ENCODE measurements around the gene ZNF18.
"Not testable (repeated sequence)": the region's sequence is repeated elsewhere in the genome, so short reads cannot be mapped to it uniquely, and the experiment has no call there.

The ZNF18 gene

DNA sequence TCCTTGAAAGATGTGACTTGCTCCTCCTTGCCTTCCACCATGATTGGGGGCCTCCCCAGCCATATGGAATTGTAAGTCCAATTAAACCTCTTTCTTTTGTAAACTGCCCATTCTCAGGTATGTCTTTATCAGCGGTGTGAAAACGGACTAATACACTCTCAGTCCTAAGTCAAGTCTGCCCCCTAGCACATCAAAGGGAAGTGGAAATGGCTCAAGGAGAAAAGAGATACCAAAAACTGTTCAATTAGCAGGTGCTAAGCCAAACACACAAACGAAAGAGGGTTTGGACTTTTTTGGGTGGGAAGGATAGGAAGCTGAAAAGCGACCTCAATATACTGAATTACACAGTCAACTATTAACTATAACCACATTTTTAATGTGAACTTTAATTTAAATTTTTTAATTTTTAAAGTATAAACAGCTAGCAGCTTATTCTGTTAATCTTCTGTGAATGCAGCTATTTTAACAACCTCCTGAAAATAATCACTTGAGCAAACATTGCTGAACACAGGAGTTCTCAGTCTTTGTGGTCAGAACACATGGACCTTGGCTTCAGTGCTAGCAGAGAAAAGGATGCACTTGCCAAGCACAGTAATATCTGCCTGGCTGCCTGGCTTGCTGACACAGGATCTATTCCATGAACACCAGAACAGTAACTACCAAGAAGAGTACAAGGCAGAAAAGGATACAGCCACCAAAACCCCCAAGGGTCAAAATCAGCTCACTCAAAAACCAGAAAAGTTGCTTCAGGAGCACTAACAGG, 10.9 kb downstream of the ZNF18 start:
- DNase-seq: no peak

DNA sequence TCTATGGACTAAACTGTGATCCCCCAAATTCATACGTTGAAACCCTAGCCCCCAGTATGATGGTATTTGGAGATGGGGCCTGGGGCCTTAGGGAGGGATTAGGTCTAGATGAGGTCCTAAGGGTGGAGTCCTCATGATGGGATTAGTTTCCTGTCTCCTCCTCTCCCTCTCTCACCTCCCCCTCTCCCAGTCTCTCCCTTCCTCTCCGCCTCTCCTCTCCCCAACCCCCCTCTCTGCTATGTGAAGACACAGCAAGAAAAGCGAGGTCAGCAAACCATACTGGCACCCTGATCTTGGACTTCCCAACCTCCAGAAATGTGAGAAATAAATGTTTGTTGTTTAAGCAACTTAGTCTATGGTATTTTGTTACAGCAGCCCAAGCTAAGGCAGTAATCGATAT, 15.4 kb downstream of the ZNF18 start:
- DNase-seq: no peak

DNA sequence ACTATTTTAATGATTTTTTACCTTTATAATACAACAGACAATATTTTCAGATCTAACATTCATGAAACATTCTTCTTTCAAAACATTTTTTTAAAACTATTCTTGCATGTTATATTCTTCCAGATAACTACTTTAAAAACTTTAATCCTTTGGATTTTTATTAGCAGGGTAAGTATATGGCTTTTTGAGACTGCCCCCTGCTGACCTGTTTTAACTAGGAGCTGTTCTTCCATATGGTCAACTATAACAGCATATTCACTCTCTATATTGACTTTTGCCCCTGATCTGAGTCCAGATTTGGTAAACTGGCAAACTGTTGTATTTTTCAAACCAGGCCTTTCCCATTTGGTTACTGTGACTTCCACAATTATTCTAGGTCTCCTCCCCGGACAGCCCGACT, 16.5 kb downstream of the ZNF18 start:
- DNase-seq: no peak

DNA sequence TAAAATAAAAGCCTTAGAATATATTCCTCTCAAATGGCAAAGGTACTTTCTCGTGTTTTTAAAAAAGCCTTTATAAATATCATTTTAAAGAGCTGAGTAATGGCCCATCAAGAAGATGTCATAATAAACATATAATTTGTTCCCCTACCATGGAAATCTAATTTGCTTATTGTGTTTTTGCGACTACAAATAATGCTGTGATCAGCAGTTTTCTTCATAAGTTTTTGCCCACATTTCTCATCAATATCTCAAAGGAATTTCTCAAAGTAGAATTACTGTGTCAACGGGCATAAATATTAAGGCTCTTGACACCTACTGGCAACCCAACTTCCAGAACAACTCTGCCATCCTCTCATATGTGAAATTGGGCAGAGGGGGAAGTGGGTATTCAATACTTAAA, 17.5 kb downstream of the ZNF18 start:
- DNase-seq: no peak

DNA sequence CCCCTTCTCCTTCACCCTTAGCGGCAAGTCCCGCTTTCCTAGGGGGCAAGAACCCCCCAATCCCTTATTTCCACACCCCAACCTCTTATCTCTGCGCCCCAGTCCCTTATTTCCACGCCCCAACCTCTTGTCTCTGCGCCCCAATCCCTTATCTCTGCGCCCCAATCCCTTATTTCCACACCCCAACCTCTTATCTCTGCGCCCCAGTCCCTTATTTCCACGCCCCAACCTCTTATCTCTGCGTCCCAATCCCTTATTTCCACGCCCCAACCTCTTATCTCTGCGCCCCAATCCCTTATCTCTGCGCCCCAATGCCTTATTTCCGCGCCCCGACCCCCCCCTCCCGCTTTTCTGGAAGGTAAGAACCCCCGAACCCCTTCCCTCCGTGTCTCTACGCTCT, 24.5 kb downstream of the ZNF18 start:
- DNase-seq: not testable (repeated sequence)

DNA sequence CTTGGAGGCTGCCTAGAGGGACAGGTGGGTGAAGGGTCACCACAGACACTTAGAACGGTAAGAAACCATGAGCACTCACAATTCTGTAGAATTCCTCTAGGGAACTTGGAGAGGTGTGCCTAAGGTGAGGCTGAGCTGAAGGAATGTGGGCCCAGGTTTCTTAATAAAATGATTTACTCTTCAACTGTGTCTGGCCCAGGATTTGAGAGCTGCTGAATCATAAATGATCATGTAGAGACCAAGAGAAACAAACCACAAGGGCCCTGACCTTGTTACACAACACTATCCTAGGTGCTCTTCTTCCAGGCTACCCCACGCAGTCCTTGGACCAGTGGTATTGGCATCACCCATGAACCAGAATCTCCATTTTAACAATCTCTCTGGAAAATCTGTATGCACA, 27.7 kb downstream of the ZNF18 start:
- DNase-seq: no peak

DNA sequence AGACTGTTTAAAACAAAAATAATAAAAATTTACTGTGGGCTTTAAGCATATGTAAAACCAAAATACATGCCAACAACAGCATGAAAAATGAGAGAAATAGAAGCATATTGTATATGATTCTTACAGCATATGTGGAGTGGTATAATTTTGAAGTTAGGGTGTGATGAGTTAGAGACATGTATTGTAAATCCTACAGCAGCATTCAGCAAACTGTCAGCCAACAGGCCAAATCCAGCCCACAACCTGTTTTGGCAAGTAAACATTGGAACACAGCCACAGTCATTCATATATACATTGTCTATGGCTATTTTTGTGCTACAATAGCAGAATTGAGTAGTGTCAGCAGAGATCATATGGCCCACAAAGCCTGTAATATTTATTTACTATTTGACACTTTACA, 42.3 kb downstream of the ZNF18 start:
- no peak for DNase-seq

DNA sequence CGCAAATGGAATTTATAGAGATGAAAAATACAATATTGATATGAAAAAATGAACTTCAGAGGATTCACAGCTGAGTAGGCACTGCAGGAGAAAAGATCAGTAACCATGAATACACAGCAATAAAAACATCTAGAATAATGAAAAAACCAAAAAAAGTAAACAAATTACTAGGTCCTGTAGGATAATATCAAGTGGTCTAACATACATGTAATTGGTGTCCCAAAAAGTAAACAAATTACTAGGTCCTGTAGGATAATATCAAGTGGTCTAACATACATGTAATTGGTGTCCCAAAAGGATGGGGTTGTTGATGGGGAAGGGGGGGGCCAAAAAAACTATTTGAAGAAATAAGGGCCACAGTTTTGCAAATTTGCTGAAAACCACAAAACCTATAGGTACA, 43.4 kb downstream of the ZNF18 start:
- no peak for DNase-seq

DNA sequence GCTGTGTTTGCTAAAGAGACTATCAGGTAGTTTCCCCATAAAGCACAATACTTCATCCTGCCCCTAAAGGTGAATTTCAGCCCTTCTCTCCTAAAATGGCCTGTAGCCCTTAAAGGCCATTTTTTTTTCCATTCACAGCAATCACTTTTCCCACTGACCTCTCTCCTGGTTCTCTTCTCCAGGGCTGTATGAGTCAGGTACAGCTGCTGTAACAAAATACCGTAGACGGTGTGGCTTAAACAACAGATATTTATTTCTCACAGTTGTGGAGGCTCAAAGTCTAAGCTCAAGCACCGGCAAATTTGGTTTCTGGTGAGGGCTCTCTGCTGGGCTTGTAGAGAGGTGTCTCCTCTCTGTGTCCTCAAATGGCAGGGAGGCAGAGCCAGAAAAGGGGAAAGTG, 44.7 kb downstream of the ZNF18 start:
- DNase-seq: no peak

DNA sequence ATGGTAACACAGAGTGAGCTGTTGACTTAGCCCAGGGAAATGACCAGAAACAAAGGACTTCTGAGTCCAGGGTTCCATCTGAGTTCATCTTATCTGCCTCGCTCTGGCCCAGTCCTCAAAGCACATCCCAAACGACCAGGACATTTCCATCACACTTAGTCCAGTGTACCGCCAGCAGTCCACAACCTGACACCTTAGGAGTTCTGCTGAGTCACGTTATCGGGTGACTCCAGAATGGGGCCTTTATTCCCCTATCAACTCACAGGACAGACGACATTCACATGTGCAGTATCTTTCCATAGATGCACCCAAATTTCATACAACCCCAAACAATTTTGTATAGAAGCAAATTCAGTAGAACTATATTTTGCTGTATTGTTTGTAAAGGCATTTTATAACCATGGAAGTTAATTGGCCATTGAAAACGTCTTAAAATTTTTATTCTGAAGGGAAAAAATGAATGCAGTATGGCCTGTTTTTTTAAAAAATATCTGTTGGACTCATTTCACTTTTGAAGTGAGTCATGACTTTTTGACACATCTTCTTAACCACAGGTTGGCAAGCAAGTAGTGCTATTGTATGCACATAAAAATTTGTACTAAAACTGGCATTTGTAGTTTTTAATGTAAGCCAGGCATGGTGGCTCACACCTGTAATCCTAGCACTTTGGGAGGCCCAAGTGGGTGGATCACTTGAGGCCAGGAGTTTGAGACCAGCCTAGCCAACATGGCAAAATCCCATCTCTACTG, 46.3 kb downstream of the ZNF18 start:
- DNase-seq: no peak

DNA sequence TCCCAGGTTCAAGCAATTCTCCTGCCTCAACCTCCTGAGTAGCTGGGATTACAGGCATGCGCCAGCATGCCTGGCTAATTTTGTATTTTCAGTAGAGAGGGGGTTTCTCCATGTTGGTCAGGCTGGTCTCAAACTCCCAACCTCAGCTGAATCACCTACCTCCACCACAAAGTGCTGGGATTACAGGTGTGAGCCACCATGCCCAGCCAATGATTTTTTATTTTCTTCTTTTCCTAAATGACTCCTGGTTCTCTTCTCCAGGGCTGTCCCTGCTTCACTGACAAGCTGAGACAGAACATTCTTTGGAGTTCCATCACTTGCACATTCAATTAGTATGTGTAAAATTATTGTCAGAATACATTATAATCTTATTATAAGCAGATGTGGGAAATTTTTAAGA, 47.7 kb downstream of the ZNF18 start:
- DNase-seq: not testable (repeated sequence)

DNA sequence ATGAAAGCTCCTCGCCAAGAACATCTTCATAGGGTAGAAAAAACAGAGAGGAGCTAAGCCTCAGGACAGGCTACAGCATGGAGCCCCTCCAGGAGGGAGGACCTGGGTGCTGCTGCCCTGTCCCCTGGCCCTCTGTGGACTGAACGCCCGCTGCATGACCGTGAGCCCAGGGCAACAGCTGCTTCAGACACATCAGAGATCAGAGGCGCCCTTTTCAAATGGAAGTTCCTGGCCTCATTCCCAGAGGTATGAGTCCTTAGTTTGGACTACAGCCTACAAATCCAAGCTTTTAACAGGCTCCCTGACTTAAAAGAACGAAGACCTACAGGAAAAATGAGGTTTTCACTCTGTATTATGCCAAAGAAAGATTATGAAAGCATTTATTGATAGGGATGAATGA, 48.5 kb downstream of the ZNF18 start:
- no peak for DNase-seq

DNA sequence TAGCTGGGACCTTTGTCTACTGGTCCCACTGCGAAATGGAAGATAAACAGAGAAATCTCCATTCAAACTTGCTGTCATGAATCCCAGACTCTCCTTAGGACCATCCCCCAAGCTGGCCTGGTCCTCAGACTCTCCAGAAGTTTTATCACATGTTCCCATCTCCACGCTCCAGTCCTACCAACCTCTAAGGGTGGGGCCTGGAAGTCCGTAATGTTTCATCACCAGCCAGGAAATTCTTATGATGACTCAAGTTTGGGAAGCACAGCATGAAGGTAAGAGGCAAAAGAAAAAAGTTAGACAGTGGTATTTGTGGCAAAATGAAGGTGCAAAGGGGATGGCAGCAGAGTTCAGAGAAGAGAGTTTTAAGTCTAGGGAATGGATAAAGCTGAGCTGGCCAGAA, 52.7 kb downstream of the ZNF18 start:
- no peak for DNase-seq

DNA sequence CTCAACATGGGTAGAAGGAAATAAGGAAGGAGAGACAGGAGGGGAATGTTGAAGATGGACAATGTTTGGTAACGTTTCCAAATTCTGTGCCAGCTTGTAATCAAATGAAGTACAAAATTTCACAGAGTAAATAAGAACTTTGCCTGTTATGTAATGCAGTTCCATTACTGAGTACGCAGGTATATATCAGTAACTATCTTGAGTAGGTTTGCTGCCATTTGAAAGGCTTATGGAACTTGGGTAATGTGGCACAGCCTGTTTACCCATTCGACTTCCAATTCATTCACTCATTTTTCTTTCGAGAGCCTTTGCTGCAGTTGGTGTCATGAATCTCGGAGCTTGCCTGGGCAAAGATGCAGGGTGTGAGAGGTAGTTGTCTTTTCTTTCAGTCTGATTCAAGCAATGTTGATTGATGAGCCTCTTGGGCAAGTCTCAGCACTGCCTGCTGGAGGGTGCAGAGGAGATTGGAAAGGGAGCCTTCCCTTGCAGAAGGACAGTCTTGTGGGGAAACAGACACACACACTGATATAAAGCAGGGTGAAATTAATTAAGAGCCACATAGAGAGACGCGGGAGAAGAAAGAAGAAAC, 53.4 kb downstream of the ZNF18 start:
- no peak for DNase-seq

DNA sequence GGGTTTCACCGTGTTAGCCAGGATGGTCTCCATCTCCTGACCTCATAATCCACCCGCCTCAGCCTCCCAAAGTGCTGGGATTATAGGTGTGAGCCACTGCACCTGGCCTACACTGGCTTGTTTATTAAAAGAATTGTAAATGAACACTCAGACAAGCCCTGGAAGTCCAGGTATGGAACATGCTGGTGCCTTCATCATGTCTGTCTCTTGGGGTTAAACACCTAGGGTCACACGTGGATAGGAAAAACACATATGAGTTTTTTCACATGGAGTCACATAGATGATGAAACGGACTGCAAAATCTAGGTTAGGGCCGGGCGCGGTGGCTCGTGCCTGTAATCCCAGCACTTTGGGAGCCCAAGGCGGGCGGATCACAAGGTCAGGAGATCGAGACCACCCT, 54.2 kb downstream of the ZNF18 start:
- not testable (repeated sequence) for DNase-seq

DNA sequence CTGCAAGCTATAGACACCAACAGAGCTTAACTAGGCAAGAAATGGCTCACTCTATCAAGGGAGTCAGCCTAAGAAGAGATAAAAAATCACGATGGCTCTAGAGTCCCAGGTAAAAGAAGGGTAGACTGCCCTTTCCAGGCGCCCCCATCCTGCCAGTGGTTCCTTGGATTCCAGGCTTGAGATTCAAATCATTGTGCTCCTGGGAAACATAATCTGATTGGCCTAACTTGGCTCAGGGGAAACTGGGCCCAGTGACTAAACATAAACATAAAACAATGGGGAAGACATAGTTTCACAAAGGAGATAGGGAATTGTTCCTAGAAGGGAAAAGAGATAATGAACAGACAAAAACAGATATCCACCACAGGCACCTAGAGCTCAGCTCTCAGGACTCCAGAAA, 56.4 kb downstream of the ZNF18 start:
- DNase-seq: no peak

DNA sequence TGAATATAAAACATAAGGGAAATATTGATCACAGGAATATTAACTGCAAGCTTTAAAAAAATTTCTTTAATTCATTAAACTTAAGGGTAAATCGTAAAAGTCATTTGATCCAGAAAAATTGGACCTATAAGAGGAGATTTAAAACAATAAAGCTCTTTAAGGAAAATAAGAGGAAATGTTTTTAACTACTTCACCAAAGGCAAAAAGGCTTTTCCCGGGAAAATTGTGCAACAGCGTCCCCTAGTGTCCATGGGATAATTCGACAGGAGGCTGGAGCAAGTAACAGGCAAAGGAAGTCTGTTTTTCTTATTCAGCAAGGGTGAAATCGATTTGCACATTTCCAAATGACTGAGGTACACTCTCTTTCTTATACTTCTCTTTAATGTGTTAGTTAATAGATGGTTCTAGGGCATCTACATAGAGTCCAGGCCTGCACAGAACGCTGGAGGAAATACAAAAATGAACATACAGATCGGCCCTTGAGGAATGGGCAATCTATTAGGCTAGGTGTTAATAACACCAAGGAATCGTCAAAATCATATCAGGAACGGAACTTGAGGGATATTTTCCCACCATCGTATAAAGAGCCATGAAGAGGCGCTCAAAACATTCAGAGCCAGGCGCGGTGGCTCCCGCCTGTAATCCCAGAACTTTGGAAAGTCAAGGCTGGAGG, 61.4 kb downstream of the ZNF18 start:
- DNase-seq: peak; percentile 36

DNA sequence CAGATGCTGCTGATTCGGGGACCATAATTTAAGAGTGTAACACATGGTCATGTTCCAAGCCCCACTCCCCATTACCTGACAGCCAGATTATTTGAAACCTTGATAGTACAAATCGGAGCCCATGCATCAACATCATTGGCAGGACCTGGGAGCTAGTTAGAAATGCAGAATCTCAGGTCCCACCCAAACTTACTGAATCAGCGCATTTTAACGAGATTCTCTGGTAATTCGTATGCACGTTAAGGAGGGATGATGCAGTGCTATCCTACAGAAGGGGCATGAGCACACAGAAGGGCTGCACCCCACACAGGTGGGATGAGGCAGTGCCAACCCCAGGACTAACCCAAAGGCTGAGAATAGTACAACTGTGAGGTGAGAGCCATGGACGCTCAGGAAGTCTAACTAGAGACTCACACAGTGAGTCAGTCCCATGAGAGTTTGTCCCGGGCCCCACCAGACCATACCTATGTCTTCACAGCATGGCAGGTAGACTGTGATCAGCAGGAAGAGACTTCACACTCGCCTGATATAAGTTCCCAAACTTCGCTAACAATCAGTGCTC, 64.9 kb downstream of the ZNF18 start:
- DNase-seq: no peak

DNA sequence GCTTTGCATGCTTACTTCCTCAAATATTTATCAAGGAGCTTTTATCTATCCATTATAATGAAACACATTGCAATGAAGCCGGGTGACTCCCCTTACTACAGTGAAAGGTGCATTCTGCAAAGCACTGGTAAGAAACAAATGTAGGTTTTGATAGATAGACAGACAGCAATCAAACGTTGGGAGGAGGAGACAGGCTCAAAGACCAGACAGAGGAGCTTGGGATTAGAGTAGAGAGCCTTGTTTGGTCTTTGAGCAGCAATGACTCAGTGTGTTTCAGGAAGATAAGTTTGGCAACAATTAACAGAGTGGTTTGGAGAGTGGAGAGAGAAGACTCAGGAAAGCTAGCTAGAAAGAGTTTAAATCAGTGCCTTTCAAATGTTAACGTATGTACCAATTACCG, 68.8 kb downstream of the ZNF18 start:
- DNase-seq: no peak
